Heart left ventricle (tissue), 13 donors: Measurements from ENCODE around the gene ETNPPL.

Source experiments
- CTCF ChIP-seq, 12 donors: fragments of 200-600 bp; sonication (generic) in 4 of 12; IDR thresholded peaks; one replicate each; pipeline versions ENCODE4 v1.5.0 to v1.8.0; 2018 to 2022; ENCODE audit warnings: antibody characterized with exemption in 12 of 12, mild to moderate bottlenecking in 5 of 12
- POLR2A ChIP-seq, 2 donors: fragments of 450-650 bp; IDR thresholded peaks; one replicate each; pipeline ENCODE4 v1.6.1; 2017; ENCODE audit warnings: antibody characterized with exemption in 2 of 2, mild to moderate bottlenecking in 2 of 2, moderate library complexity in 2 of 2
- donor health status: ischemic (EF 13 %, LVEDD 7.1; RV severe dilation, severe dysfunction).
- donor health status: DM: no; HTN: yes; CAD: no.
- donor health status: DM: no; HTN: no; CAD: no.
- donor health status: ischemic (EF 25% LVEDD 6.9; RV normal size, moderate dysfunction).
- donor health status: ischemic (EF 25% LVEDD 5.7; RV mildly dilated, moderate dysfunction).
- donor health status: ischemic (EF 35%, LVEDD 5.7; RV mildly dilated, moderate dysfunction).
- donor health status: nonischemic (EF 11% LVEDD 7.7; RV severe dilation, severe dysfunction).
- donor health status: DM: yes; HTN: yes; CAD: no.
- donor health status: PGD.
- donor health status: ischemic (EF 29% LVEDD 5.4; RV normal size, mild dysfunction).
- donor health status: nonischemic (EF 23%, LVEDD 6.1; RV moderate dilation, normal function).

GRCh38 chr4:108779958-108780357 is 17.1 kb upstream of the ETNPPL start:
- TF ChIP-seq CTCF (IDR thresholded peaks at IDR 0.05) (no peak), POLR2A (IDR thresholded peaks at IDR 0.05) (no peak)
